ENCODE data around the gene MEIS2.

The MEIS2 gene

DNA sequence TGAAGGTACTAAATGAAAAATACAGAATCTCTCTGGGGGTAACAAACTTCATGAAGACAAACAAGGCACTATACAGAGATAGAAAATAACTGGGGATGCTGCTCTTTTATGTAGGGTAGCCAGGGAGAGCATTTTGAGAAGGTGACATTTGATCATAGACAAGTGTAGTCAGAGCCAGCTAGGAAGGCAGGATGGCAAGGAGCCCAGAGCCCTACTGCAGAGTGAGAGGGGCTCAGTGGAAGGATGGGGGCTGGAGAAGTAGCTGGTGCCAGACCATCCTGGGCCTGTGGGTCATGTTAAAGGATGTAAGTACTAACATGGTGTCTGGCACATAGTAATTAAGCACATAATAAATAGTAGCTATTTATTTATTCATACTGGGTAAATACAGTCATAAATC, 133.6 kb downstream of the MEIS2 start:
- no peak overlapping the region for H3K27ac ChIP-seq (replicated peaks)
- H3K27me3 ChIP-seq (ENCODE audit: insufficient read depth, poor library complexity, severe bottlenecking): no peaks in the 10 kb centered on the region
- H3K4me3 ChIP-seq (replicated peaks; ENCODE audit: insufficient read depth, low read length): no peak overlapping the region
- DNase-seq (ENCODE audit: low read depth in 1 of 2, low spot score in 1 of 2): no peak
- TF ChIP-seq SPI1 (IDR thresholded peaks at IDR 0.05; ENCODE audit: borderline replicate concordance, low read depth): no peak
- TF ChIP-seq, protein P1, sequence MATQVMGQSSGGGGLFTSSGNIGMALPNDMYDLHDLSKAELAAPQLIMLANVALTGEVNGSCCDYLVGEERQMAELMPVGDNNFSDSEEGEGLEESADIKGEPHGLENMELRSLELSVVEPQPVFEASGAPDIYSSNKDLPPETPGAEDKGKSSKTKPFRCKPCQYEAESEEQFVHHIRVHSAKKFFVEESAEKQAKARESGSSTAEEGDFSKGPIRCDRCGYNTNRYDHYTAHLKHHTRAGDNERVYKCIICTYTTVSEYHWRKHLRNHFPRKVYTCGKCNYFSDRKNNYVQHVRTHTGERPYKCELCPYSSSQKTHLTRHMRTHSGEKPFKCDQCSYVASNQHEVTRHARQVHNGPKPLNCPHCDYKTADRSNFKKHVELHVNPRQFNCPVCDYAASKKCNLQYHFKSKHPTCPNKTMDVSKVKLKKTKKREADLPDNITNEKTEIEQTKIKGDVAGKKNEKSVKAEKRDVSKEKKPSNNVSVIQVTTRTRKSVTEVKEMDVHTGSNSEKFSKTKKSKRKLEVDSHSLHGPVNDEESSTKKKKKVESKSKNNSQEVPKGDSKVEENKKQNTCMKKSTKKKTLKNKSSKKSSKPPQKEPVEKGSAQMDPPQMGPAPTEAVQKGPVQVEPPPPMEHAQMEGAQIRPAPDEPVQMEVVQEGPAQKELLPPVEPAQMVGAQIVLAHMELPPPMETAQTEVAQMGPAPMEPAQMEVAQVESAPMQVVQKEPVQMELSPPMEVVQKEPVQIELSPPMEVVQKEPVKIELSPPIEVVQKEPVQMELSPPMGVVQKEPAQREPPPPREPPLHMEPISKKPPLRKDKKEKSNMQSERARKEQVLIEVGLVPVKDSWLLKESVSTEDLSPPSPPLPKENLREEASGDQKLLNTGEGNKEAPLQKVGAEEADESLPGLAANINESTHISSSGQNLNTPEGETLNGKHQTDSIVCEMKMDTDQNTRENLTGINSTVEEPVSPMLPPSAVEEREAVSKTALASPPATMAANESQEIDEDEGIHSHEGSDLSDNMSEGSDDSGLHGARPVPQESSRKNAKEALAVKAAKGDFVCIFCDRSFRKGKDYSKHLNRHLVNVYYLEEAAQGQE (IDR thresholded peaks at IDR 0.05; ENCODE audit: insufficient replicate concordance, low read depth): no peak

DNA sequence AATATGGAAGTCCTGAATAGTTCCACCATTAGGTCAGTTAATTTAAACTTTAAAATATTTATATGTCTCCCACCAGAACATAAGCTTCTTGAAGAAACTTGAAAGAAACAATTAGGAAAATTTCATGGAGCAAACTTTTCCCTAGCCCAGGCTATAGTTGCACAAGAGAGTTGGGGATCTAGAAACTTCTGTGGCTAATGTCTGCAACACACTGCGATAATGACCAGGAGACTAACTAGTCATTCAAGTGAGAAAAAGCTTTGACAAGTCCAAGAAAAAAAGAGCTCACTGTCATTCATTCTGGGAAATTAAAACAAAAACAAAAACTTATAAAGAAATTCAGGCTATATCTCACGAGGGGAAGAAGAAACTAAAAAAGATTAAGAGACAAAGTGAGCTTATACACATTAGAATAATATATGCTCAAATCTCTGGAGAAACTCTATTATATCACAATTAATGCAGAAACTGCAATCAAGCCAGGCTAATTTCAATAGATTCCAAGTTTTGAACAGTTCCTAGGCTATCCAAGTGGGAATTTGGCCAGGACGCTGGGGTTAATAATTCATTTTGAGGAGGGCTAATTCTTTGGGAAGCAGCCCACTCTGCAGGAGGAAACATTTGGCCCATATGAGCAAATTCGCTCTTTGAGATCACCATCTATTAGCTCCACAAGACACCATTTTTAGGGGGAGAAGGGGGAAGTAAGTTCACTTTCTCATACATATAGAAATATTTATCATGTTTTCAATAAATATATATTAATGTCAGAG, 134.6 kb downstream of the MEIS2 start:
- no peak for TF ChIP-seq GABPA (IDR thresholded peaks at IDR 0.05; ENCODE audit: low read depth)
- TF ChIP-seq, protein P1 (IDR thresholded peaks at IDR 0.05; ENCODE audit: insufficient replicate concordance, low read depth): no peak
- TF ChIP-seq POLR2AphosphoS5 (IDR thresholded peaks at IDR 0.05; ENCODE audit: low read depth): no peak
- no peak for TF ChIP-seq SPI1 (IDR thresholded peaks at IDR 0.05; ENCODE audit: borderline replicate concordance, low read depth)
- TF ChIP-seq, protein P2, sequence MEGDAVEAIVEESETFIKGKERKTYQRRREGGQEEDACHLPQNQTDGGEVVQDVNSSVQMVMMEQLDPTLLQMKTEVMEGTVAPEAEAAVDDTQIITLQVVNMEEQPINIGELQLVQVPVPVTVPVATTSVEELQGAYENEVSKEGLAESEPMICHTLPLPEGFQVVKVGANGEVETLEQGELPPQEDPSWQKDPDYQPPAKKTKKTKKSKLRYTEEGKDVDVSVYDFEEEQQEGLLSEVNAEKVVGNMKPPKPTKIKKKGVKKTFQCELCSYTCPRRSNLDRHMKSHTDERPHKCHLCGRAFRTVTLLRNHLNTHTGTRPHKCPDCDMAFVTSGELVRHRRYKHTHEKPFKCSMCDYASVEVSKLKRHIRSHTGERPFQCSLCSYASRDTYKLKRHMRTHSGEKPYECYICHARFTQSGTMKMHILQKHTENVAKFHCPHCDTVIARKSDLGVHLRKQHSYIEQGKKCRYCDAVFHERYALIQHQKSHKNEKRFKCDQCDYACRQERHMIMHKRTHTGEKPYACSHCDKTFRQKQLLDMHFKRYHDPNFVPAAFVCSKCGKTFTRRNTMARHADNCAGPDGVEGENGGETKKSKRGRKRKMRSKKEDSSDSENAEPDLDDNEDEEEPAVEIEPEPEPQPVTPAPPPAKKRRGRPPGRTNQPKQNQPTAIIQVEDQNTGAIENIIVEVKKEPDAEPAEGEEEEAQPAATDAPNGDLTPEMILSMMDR (IDR thresholded peaks at IDR 0.05; ENCODE audit: insufficient read depth, low read length): no peak
- DNase-seq (ENCODE audit: low read depth in 1 of 2, low spot score in 1 of 2): no peak
- no peak overlapping the region for H3K4me3 ChIP-seq (replicated peaks; ENCODE audit: insufficient read depth, low read length)
- no peaks in the 10 kb centered on the region for H3K27me3 ChIP-seq (ENCODE audit: insufficient read depth, poor library complexity, severe bottlenecking)
- H3K27ac ChIP-seq (replicated peaks): no peak overlapping the region

DNA sequence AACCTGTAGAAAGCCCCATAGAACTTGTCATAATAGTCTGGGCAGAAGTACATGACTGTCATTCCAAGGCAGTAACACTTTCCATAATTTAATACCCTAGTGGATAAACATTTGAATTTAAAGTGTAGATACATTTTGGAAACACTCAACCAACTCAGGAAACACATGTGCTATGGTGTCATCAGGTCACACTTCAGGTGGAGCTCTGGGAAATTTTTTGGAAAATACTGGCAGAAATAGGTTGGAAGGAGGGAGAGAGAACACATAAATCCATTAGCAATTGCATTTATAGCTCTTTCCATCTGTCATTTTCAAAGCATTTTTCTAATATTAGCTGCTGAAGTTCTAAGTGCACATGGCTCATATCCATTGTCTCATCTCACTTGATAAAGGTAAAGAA, 135.7 kb downstream of the MEIS2 start:
- Histone ChIP-seq H3K27ac (replicated peaks) (no peak overlapping the region), H3K4me3 (replicated peaks; ENCODE audit: insufficient read depth, low read length) (no peak overlapping the region), H3K27me3 (ENCODE audit: insufficient read depth, poor library complexity, severe bottlenecking) (no peaks in the 10 kb centered on the region)
- TF ChIP-seq, protein P2 (IDR thresholded peaks at IDR 0.05; ENCODE audit: insufficient read depth, low read length): no peak
- TF ChIP-seq POLR2AphosphoS5 (IDR thresholded peaks at IDR 0.05; ENCODE audit: low read depth): no peak
- no peak for TF ChIP-seq GABPA (IDR thresholded peaks at IDR 0.05; ENCODE audit: low read depth)
- TF ChIP-seq, protein P1 (IDR thresholded peaks at IDR 0.05; ENCODE audit: insufficient replicate concordance, low read depth): no peak
- no peak for TF ChIP-seq SPI1 (IDR thresholded peaks at IDR 0.05; ENCODE audit: borderline replicate concordance, low read depth)
- DNase-seq (ENCODE audit: low read depth in 1 of 2, low spot score in 1 of 2): no peak
